ENCODE data around the gene TET3.

TET3 gene

DNA sequence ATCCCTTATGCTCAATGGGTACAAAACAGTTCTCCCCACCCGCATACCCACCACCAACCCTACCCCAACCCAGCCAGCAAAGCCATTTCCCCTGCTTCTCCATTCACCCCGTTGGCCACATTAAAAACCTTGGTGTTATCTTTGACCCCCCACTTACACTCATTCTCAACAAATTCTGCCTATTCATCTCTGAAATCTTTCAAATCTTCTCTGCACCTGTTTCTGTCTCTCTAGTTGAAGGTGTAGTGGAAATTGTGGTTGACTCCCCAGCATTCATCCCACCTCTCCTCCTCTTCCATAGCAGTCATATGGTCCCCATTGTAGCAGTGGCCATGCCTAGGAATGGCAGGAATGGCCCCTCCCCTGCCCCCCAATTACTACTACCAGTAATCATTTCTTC is 20.5 kb upstream of the TET3 start:
- no peak for DNase-seq (ENCODE audit: low read depth)

GRCh38 chr2:73965053-73965452 is 19.7 kb upstream of the TET3 start:
- DNase-seq (ENCODE audit: low read depth) = no peak

DNA sequence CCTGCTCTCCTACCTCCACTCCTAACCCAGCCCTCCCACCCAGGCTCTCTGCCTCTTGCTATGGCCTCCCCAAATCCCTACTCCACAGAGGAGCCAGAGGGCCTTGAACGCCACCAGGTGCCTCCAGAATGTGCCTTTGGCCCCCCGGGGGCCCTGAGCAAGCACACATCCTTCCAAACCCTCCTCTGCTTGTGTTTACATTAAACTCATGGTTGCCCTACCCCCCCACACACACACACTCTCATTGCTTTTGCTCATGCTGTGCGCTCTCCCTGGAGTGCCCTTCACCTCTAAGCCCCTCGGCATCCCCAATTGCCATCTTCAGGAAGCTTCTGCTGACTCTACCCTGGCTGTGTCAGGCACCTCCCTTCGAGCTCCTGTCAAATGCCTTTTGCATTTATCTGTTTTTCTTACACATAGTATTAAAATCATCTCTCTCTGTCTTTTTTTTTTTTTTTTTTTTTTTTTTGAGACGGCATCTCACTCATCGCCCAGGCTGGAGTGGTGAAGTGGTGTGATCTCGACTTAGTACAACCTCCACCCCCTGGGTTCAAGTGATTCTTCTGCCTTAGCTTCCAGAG is 16.3 kb upstream of the TET3 start:
- DNase-seq (ENCODE audit: low read depth) = no peak

- no peak for DNase-seq (ENCODE audit: low read depth)
Measured at GRCh38 chr2:73969356-73969755, 15.4 kb upstream of the TET3 start.

GRCh38 chr2:73970141-73970803 is 14.4 kb upstream of the TET3 start:
- DNase-seq (ENCODE audit: low read depth) = no peak

- no peak for DNase-seq (ENCODE audit: low read depth)
Measured at GRCh38 chr2:73970850-73971471, 13.7 kb upstream of the TET3 start.

GRCh38 chr2:73971722-73972121 is 13.0 kb upstream of the TET3 start:
- DNase-seq (ENCODE audit: low read depth) = no peak

DNA sequence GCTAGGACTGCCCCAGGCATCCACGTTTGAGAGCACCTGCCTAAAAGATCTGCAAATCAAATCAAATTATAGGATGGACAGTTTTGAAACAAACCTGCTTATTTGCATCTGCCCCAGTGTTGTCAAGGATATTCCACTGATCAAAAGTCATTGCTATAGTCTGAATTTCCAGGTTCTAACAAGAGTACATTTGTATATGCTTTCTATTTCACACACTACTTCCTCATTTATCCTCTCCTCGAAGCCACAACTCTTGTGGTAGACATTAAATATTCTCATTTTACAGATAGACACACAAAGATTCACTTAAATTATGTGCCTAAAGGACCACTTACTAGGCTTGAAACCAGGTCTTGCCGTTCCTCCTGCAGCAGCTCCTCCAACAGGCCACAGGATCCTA is 11.9 kb upstream of the TET3 start:
- no peak for DNase-seq (ENCODE audit: low read depth)

DNA sequence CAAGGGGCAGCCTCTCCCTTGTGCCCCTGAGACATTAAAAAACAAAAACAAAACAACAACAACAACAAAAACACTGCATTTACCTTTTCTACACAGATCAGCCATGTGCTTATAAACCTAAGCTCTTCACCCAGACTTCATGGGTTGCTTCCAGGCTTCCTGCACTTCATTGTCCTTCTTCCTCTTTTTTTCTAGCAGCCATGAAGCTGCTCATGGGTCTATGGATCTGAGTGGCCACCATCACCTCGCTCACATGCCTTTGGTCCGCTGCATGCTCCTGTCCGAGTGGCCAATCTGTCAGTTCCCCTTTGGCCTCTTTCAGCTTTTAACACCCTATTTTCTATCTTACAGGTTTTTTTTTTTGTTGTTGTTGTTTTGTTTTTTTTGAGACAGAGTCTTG is 9.0 kb upstream of the TET3 start:
- no peak for DNase-seq (ENCODE audit: low read depth)

DNA sequence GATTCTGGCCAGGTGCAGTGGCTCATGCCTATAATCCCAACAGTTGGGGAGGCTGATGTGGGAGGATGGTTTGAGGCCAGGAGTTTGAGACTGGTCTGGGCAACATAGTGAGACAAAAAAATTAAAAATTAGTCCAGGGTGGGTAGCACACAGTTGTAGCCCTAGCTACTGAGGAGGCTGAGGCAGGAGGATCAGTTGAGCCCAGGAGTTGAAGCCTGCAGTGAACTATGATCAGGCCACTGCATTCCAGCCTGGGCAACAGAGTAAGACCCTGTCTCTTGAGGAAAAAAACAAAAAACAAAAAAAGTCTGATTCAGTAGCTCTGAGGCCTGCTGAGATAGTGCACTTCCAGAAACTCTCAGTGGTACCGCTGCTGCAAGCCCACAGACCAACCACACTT is 7.9 kb upstream of the TET3 start:
- DNase-seq (ENCODE audit: low read depth) = no peak

DNA sequence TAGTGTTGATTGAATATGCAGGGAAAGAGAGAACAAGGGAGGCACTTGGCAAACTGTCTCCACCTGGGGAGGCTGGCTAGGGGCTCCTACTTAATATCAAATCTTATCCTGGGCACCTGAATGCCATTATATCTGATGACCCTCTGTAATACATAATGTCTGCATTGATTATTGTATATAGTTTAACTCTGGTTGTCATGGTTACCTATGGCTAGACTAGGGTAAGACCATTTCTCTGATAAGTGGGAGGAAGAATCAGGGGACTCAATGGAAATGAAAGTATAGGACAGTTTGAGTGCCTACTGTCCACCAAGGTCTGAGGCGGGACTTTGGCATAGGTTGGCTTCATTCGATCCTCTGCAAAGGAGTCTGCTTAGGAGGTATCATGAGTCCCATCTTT is 7.2 kb upstream of the TET3 start:
- DNase-seq (ENCODE audit: low read depth) = no peak

DNA sequence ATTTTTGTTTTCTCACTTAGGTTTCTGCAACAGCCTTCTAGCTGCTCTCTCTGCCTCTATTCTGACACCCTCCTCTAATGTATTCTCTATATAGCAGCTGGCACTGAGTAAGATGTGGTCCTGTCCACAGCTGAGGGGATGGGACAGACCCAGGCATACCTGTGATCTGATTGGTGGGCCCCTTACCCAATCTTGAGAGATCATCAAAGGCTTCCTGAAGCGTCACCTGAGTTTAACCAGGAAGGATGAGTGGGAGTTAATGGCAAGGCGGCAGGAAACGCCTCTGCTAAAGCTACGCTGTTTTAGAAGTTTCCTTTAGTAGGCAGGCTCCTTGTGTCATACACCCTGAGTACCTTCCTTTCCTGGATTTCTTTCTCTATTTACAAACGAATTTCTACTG is 5.7 kb upstream of the TET3 start:
- DNase-seq (ENCODE audit: low read depth) = peak; percentile 62

DNA sequence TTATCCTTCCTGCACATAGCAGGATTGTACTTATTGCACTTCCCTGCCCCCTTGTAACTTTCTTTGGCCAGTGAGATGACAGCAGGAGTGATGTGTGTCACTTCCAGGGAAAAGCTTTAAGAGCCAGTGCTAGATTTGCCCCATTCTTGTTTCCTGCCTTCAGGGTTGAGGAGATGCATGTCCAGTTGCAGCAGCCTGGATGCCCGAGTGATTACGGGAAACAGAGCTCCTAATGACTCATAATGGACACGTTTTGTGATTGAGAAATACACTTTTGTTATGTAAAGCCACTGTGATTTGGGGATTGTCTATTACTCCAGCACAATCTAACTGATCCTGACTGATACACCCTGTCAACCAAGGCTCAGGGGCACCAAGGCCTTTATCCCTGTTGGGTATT is 5.0 kb upstream of the TET3 start:
- no peak for DNase-seq (ENCODE audit: low read depth)

GRCh38 chr2:73980566-73980965 is 4.1 kb upstream of the TET3 start:
- no peak for DNase-seq (ENCODE audit: low read depth)

DNA sequence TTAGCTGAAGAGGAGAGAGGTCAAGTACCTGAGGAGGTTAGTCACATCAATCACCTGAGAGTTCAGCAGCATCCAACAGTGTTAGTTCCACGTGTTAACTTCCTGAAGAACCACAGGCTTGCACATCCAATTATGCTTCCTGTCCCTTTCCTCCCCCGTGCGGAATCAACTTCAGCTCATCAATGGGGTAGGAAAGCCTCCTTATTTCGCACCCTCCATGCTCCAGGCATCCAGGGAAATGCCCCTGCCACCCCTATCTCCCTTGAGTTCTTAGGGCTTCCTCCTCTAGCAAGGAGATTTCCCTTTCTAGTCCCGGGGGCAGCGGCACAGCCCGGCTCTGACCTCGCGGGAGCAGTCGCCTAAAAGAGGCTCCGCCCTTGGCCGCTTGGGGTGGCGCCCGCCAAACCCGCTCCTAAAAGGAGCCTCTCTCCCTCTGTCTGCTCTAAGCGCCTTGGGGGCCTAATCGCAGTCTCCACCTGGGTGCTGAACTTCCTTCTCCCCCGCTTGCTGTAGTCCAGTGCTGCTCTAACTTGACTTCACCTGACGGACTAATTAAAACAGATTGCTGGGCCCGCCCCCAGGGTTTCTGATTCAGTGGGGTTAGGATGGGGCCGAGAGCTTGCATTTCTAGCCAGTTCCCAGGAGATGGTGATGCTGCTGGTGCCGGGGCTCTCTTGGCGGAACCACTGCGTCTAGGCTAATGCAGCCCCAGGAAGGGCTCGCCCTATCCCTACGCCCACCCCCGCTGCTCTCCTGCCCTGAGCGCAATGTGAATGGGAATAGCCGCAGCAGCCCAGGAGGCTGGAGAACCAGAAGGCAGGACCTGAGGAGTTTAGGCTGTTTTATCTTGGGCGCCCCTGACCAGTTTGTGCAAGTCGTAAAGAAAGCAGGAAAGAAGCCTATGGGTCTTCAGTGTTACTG is 3.4 kb upstream of the TET3 start:
- no peak for DNase-seq (ENCODE audit: low read depth)

DNA sequence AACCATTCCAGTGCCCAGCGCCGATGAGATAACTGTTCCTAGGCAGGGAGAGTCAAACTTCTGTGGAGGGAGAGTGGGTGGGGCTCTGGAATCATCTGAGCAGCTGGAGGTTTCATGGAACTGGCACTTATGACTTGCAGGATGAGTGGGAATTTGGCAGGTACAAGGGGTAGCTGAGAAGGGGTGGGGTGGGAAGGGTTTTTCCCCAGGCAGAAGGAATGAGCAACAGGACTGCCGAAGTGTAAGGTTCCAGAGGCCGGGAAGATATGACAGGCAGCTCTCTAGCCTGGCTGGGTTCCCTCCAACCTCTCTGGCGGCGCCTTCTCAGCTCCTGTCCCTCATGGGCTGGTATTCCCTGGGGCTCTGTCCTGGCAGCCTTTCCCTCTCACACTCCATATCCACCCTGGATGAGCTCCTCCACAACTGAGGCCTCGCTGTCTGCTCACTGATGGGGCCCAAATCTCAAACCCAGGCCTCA is 2.5 kb upstream of the TET3 start:
- no peak for DNase-seq (ENCODE audit: low read depth)

DNA sequence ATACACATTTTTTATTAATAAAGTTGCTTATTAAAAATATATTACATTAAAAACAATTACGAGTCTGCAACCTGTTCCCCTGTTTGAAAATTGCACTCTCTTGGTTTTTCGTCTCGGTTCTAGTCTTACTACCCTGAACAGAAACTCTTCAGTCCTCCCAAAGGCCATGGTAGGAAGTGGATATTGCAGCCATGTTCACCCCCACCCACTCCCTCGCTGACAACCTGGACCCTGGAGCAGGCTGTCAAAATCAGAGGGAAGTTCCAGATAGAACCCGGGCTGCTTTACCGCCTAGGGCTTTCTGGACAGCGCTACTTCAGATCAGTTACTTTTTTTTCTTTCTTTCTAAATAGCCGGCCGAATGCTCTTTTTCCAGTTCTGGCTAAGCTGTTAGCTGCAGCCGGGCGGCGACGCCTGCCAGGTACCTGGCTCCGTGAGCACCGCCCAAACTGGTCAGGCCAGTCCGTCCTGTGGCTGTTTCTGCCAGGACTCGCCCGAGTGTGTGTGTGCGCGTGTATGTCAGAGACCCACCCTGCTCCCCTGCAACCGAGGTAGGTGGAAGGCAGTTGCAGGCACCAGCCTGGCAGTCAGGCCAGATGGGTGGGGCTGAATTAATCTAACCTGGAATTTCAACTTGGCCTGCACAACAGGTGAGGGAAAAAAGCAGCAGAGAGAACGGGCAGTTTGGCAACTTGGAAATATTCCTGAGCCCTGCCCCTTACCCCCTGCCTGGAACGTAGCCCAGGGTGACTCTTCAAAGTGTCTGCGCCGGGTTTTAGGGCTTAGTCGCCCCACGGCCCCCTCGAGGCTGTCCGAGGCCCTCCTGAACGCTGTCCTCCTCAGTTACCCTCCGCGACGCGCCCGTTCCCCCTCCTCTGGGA is 1.1 kb upstream of the TET3 start:
- DNase-seq (ENCODE audit: low read depth) = no peak

DNA sequence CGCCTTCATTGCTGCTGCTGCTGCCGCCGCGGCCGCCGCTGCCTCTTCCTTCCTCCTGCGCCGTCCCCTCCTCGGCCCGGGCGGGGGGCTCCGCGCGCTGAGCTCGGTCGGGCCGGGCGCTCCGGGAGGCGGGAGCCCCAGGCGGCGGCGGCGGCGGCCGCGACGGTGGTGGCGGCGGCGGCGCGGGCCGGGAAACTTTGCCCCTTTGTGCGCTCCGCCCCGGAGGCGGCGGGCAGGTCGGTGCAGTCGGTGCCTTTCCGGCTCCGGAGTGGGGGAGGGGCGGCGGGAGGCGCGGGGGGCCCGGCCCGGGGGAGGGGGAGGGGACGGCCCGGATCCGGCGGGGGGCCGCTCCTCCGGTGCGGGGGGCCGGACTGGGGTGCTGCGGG is 205 bp downstream of the TET3 start:
- peak; percentile 49 for DNase-seq (ENCODE audit: low read depth)

DNA sequence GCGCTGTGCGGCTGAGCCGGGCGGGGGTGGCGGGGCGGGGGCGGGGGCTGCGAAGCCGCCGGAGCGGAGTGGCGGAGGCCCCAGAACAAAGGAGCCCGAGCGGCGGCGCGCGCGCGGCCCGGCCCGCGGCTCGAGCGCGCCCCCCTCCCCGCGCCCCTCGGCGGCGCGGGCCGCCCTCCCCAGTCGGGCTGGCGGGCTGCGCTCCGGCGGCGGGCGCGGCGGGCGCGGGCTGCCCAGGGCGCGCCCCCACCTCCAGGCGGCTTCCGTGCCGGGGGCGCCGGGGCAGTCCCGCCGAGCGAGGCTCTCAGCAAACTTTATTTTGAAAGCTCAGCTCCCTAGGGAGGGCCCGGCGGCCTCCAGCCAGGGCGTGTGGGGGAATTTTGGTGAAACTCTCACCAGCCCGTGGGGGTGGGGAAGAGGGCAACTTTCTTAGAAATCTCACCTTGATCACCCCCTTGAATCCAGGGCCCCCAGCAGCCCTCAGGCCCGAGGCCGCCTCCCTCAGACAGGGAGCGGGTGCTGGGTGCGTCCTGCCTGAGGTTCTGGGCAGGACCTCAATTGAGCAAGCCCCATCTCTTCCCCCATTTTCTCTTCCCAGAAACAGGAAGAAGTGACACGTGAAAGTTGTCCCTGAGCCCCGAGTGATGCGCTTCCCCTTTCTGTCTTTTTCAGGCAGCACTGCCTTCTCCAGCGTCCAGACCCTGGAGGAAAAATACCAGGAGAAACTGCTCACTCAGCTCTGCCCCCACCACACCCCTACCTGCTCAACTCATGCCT is 786 bp downstream of the TET3 start:
- peak; percentile 62 for DNase-seq (ENCODE audit: low read depth)

GRCh38 chr2:73986085-73986681 is 1.5 kb downstream of the TET3 start:
- no peak for DNase-seq (ENCODE audit: low read depth)
